Urinary bladder (tissue), 4 donors: Measurements from ENCODE around the gene ACTN4. TPM values are rescaled to one million over a fixed set of nuclear protein-coding genes. Genes with fewer than 3 reads are reported as not detected.

Experiments
- DNase-seq: peaks from one replicate; pipeline ENCODE4 v3.0.0-alpha.2; 2015; ENCODE audit errors: extremely low spot score
- H3K27ac ChIP-seq: one replicate; pipeline ENCODE4 v1.5.1; 2013; ENCODE audit warnings: low read depth, mild to moderate bottlenecking, moderate library complexity
- H3K36me3 ChIP-seq: one replicate; pipeline ENCODE4 v1.6.1; 2013; ENCODE audit warnings: mild to moderate bottlenecking, moderate library complexity; ENCODE audit not compliant: insufficient read depth
- H3K4me1 ChIP-seq: one replicate; pipeline ENCODE4 v1.6.1; 2013; ENCODE audit warnings: mild to moderate bottlenecking, moderate library complexity; ENCODE audit not compliant: insufficient read depth
- H3K4me3 ChIP-seq: one replicate; pipeline ENCODE4 v1.5.1; 2013; ENCODE audit warnings: low read depth, low read length
- WGBS: extraction: QIAGEN DNeasy Blood & Tissue Kit; methylation state at CpG from one replicate; pipeline ENCODE4 v1.1.7; 2013; 5-methylcytosine and 5-hydroxymethylcytosine counted together
- polyA plus RNA-seq: library from polyadenylated mRNA; stranded (reverse); fragments of 200-250 nt; gene quantifications from one replicate; pipeline ENCODE4 v1.2.3, GENCODE V29; 2013
- total RNA-seq: library from RNA; depleted of rRNA; stranded (reverse); fragments of >200 nt; gene quantifications from one replicate; pipeline ENCODE4 v1.2.3, GENCODE V29; 2014
- donor health status: healthy with polysubstance abuse.
- donor health status: healthy.

ACTN4 gene
- total and polyA plus RNA-seq, 2 donors, result 140 to 304 TPM

GRCh38 chr19:38723990-38724854 lies 76.8 kb downstream of the ACTN4 start:
- Histone ChIP-seq H3K36me3 (peaks cover 9% of the 10 kb centered on the region), H3K4me1 (no peaks in the 10 kb centered on the region), H3K27ac (no peak overlapping the region), H3K4me3 (no peak overlapping the region)
- no peak for DNase-seq
- 91% methylated on average over 42 of the region's 42 CpGs for WGBS

GRCh38 chr19:38725469-38726283 lies 78.2 kb downstream of the ACTN4 start:
- H3K4me3 ChIP-seq, result no peak overlapping the region
- H3K36me3 ChIP-seq, result peaks cover 9% of the 10 kb centered on the region
- H3K27ac ChIP-seq, result no peak overlapping the region
- no peaks in the 10 kb centered on the region for H3K4me1 ChIP-seq
- DNase-seq, result no peak
- WGBS, result 90% methylated on average over 21 of the region's 21 CpGs

GRCh38 chr19:38726284-38726673 lies 78.8 kb downstream of the ACTN4 start:
- Histone ChIP-seq H3K27ac (no peak overlapping the region), H3K4me3 (no peak overlapping the region), H3K36me3 (peaks cover 9% of the 10 kb centered on the region), H3K4me1 (no peaks in the 10 kb centered on the region)
- 85% methylated on average over 6 of the region's 6 CpGs for WGBS
- DNase-seq, result no peak

- WGBS, result 83% methylated on average over 30 of the region's 30 CpGs
- Histone ChIP-seq H3K4me3 (no peak overlapping the region), H3K36me3 (peaks cover 9% of the 10 kb centered on the region), H3K27ac (no peak overlapping the region), H3K4me1 (no peaks in the 10 kb centered on the region)
- DNase-seq, result no peak
Measured at GRCh38 chr19:38726761-38727301, 79.4 kb downstream of the ACTN4 start.

- no peak for DNase-seq
- Histone ChIP-seq H3K4me3 (no peak overlapping the region), H3K4me1 (no peaks in the 10 kb centered on the region), H3K27ac (no peak overlapping the region), H3K36me3 (peaks cover 9% of the 10 kb centered on the region)
- 83% methylated on average over 17 of the region's 17 CpGs for WGBS
Measured at GRCh38 chr19:38727306-38727867, 79.9 kb downstream of the ACTN4 start.

- 62% methylated on average over 33 of the region's 33 CpGs for WGBS
- DNase-seq, result no peak
- H3K4me3 ChIP-seq, result no peak overlapping the region
- H3K27ac ChIP-seq, result no peak overlapping the region
- H3K36me3 ChIP-seq, result peaks cover 9% of the 10 kb centered on the region
- H3K4me1 ChIP-seq, result no peaks in the 10 kb centered on the region
Measured at GRCh38 chr19:38727868-38728660, 80.6 kb downstream of the ACTN4 start.

- Histone ChIP-seq H3K27ac (no peak overlapping the region), H3K4me1 (no peaks in the 10 kb centered on the region), H3K4me3 (no peak overlapping the region), H3K36me3 (peaks cover 9% of the 10 kb centered on the region)
- DNase-seq, result no peak
- 83% methylated on average over 37 of the region's 37 CpGs for WGBS
Measured at GRCh38 chr19:38728752-38729541, 81.5 kb downstream of the ACTN4 start.

- Histone ChIP-seq H3K27ac (no peak overlapping the region), H3K4me1 (no peaks in the 10 kb centered on the region), H3K4me3 (no peak overlapping the region), H3K36me3 (peaks cover 9% of the 10 kb centered on the region)
- DNase-seq, result no peak
- 71% methylated on average over 17 of the region's 17 CpGs for WGBS
Measured at GRCh38 chr19:38729653-38730469, 82.4 kb downstream of the ACTN4 start.

- no peak for DNase-seq
- Histone ChIP-seq H3K4me3 (no peak overlapping the region), H3K27ac (no peak overlapping the region), H3K4me1 (no peaks in the 10 kb centered on the region), H3K36me3 (peaks cover 9% of the 10 kb centered on the region)
- 88% methylated on average over 7 of the region's 7 CpGs for WGBS
Measured at GRCh38 chr19:38730470-38730730, 83.0 kb downstream of the ACTN4 start.

- DNase-seq, result no peak
- H3K4me3 ChIP-seq, result no peak overlapping the region
- no peaks in the 10 kb centered on the region for H3K4me1 ChIP-seq
- H3K27ac ChIP-seq, result no peak overlapping the region
- peaks cover 9% of the 10 kb centered on the region for H3K36me3 ChIP-seq
- 91% methylated on average over 19 of the region's 19 CpGs for WGBS
Measured at GRCh38 chr19:38730731-38731589, 83.5 kb downstream of the ACTN4 start.

GRCh38 chr19:38731654-38732301 lies 84.3 kb downstream of the ACTN4 start:
- Histone ChIP-seq H3K4me3 (no peak overlapping the region), H3K4me1 (no peaks in the 10 kb centered on the region), H3K36me3 (peaks cover 9% of the 10 kb centered on the region), H3K27ac (no peak overlapping the region)
- DNase-seq, result no peak
- WGBS, result 71% methylated on average over 10 of the region's 10 CpGs
